ENCODE data around the gene MVB12A.
A peak's percentile ranks its signal among the peaks of the same experiment; 100 is the strongest.

- no peak for TF ChIP-seq POLR2A (IDR thresholded peaks at IDR 0.05; ENCODE audit: low read depth, low read length)
- TF ChIP-seq BHLHE40 (IDR thresholded peaks at IDR 0.05; ENCODE audit: low read depth, low read length): no peak
- peak; percentile 23; the same call in 1 of the 2 replicates for TF ChIP-seq CTCF (conservative IDR thresholded peaks at IDR 0.05; ENCODE audit: low read depth, low read length)
- no peak for TF ChIP-seq SMC3 (IDR thresholded peaks at IDR 0.05; ENCODE audit: low read depth, low read length)
- no peak for TF ChIP-seq MXI1 (IDR thresholded peaks at IDR 0.05; ENCODE audit: borderline replicate concordance, low read depth, low read length)
- no peak for TF ChIP-seq CHD1 (IDR thresholded peaks at IDR 0.05; ENCODE audit: low read depth, low read length)
- no peak; the same call in 1 of the 2 replicates for TF ChIP-seq MAZ (IDR thresholded peaks at IDR 0.05; ENCODE audit: borderline replicate concordance, low read depth, low read length)
- TF ChIP-seq ELK1 (IDR thresholded peaks at IDR 0.05; ENCODE audit: borderline replicate concordance, low read depth, low read length): no peak
- TF ChIP-seq CEBPB (IDR thresholded peaks at IDR 0.05; ENCODE audit: low read depth, low read length): no peak
- TF ChIP-seq RFX5 (IDR thresholded peaks at IDR 0.05; ENCODE audit: low read depth, low read length): no peak
- TF ChIP-seq RAD21 (IDR thresholded peaks at IDR 0.05; ENCODE audit: low read length): no peak
Measured at GRCh38 chr19:17389957-17390664, 29.7 kb upstream of the MVB12A start.
